Measurements from ENCODE around the gene ASB13.
A peak's percentile ranks its signal among the peaks of the same experiment; 100 is the strongest.

The ASB13 gene

GRCh38 chr10:5669604-5670003, 3.2 kb upstream of the ASB13 start:
- H3K4me1 ChIP-seq (ENCODE audit: control insufficient read depth, insufficient read depth, low read length, poor library complexity, severe bottlenecking): no peaks in the 10 kb centered on the region
- H3K27ac ChIP-seq (ENCODE audit: low read depth, low read length, severe bottlenecking): no peak overlapping the region
- 83% methylated on average over 1 of the region's 1 CpG; no CpG with 5 or more reads in 1 of the 2 experiments for WGBS, 2 experiments (ENCODE audit: insufficient coverage in 2 of 2)
- no peaks in the 10 kb centered on the region for H3K36me3 ChIP-seq (ENCODE audit: control insufficient read depth, insufficient read depth, low read length)
- no peak overlapping the region for H3K4me3 ChIP-seq (ENCODE audit: extremely low read depth, insufficient read depth, low read length, poor library complexity, severe bottlenecking)
- peaks cover 7% of the 10 kb centered on the region for H3K9me3 ChIP-seq (ENCODE audit: control insufficient read depth, low read length)

DNA sequence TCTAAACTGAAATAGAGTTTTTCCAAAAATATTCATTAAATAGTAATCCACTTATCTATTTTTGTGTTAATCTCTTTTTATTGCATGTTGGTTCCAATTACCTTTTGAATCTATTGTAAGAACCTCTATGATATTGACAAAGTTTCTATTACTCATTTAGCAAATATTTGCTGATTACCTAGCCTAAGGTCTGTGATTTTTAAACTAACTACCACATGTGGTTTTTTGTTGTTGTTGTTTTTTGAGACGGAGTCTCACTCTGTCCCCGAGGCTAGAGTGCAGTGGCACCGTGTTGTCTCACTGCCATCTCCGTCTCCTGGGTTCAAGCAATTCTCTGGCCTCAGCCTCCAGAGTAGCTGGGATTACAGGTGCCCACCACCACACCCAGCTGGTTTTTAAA, 2.0 kb upstream of the ASB13 start:
- Histone ChIP-seq H3K36me3 (ENCODE audit: control insufficient read depth, insufficient read depth, low read length) (no peaks in the 10 kb centered on the region), H3K4me1 (ENCODE audit: control insufficient read depth, insufficient read depth, low read length, poor library complexity, severe bottlenecking) (no peaks in the 10 kb centered on the region), H3K9me3 (ENCODE audit: control insufficient read depth, low read length) (peaks cover 7% of the 10 kb centered on the region), H3K27ac (ENCODE audit: low read depth, low read length, severe bottlenecking) (no peak overlapping the region), H3K4me3 (ENCODE audit: extremely low read depth, insufficient read depth, low read length, poor library complexity, severe bottlenecking) (no peak overlapping the region)
- WGBS, 2 experiments (ENCODE audit: insufficient coverage in 2 of 2): 70% methylated on average over 3 of the region's 4 CpGs; no CpG with 5 or more reads in 1 of the 2 experiments

DNA sequence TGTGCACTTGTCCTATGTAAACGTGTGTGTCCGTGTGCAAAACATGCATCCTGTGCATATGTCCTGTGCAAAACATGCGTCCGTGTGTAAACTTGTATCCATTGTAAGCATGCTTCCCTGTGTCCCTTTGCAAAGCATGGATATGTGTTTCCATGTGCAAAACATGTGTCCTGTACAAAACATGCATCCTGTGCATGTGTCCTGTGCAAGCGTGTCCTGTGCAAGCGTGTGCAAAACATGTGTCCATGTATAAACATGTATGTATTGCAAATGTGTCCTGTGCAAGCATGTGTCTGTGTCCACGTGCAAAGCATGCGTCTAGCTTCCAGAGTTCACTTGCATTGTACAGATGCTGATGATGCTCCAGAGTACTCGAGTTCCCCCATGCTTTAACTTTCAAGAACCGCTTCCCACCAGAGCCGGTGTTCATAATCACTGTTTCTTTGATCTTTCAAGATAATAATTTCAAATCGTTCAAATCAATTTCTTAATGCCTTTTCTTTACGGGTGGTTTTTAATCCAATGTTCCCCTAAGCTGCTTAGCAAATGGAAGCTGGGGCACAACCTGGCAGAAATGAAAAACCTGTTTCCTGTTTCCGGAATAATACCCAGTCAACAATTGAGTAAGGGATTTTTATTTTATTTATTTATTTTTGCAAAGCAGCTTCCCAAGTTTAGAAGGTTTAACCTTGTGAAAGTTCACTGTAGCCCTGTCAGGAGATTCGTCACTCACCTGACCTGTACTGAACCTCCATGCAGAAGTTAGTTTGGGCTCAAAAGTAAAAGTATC, 641 bp upstream of the ASB13 start:
- WGBS, 2 experiments (ENCODE audit: insufficient coverage in 2 of 2): 63 to 65% methylated on average over 14 of the region's 15 CpGs
- H3K4me3 ChIP-seq (ENCODE audit: extremely low read depth, insufficient read depth, low read length, poor library complexity, severe bottlenecking): peak overlapping the region; percentile 71
- no peaks in the 10 kb centered on the region for H3K36me3 ChIP-seq (ENCODE audit: control insufficient read depth, insufficient read depth, low read length)
- H3K9me3 ChIP-seq (ENCODE audit: control insufficient read depth, low read length): peaks cover 2% of the 10 kb centered on the region
- H3K4me1 ChIP-seq (ENCODE audit: control insufficient read depth, insufficient read depth, low read length, poor library complexity, severe bottlenecking): no peaks in the 10 kb centered on the region
- no peak overlapping the region for H3K27ac ChIP-seq (ENCODE audit: low read depth, low read length, severe bottlenecking)

DNA sequence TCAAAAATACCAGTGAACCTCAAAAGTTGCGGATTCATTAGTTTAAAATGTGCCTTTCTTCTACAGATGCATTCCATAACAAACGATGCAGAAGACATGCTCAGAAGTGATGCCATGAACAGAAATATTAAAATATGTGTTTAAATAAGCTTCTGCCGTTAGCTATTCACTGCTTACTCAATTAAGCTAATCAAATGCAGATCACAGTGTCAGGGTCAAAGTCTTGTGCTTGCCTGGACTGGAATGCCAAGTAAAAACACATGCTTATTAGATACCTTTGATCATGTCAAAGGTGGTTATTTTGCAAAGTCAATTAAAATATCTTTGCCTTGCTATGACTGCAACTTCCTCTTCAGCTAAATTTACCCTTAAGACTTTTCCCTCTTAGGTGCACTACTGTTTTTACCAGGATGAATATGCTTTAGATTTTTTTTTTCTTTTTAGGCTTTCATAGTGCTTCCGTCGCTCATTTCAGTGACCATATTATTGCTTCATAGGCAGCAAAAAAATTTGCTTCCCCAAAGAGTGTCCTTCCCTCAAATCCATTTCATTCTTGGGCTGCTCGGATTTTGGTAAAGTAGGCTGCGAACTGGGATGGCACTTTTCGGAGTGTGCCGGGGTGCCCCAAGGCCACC, 905 bp downstream of the ASB13 start:
- no peak overlapping the region for H3K27ac ChIP-seq (ENCODE audit: low read depth, low read length, severe bottlenecking)
- H3K4me1 ChIP-seq (ENCODE audit: control insufficient read depth, insufficient read depth, low read length, poor library complexity, severe bottlenecking): no peaks in the 10 kb centered on the region
- WGBS, 2 experiments (ENCODE audit: insufficient coverage in 2 of 2): 0 to 27% methylated on average over 1 to 3 of the region's 9 CpGs
- no peaks in the 10 kb centered on the region for H3K9me3 ChIP-seq (ENCODE audit: control insufficient read depth, low read length)
- H3K4me3 ChIP-seq (ENCODE audit: extremely low read depth, insufficient read depth, low read length, poor library complexity, severe bottlenecking): peak overlapping the region; percentile 71
- H3K36me3 ChIP-seq (ENCODE audit: control insufficient read depth, insufficient read depth, low read length): no peaks in the 10 kb centered on the region

GRCh38 chr10:5663692-5664427, 2.5 kb downstream of the ASB13 start:
- 47 to 80% methylated on average over 3 to 5 of the region's 12 CpGs for WGBS, 2 experiments (ENCODE audit: insufficient coverage in 2 of 2)
- H3K36me3 ChIP-seq (ENCODE audit: control insufficient read depth, insufficient read depth, low read length): no peaks in the 10 kb centered on the region
- no peak overlapping the region for H3K4me3 ChIP-seq (ENCODE audit: extremely low read depth, insufficient read depth, low read length, poor library complexity, severe bottlenecking)
- H3K9me3 ChIP-seq (ENCODE audit: control insufficient read depth, low read length): no peaks in the 10 kb centered on the region
- no peak overlapping the region for H3K27ac ChIP-seq (ENCODE audit: low read depth, low read length, severe bottlenecking)
- peaks cover 3% of the 10 kb centered on the region for H3K4me1 ChIP-seq (ENCODE audit: control insufficient read depth, insufficient read depth, low read length, poor library complexity, severe bottlenecking)

- Histone ChIP-seq H3K4me3 (ENCODE audit: extremely low read depth, insufficient read depth, low read length, poor library complexity, severe bottlenecking) (no peak overlapping the region), H3K9me3 (ENCODE audit: control insufficient read depth, low read length) (no peaks in the 10 kb centered on the region), H3K4me1 (ENCODE audit: control insufficient read depth, insufficient read depth, low read length, poor library complexity, severe bottlenecking) (peaks cover 3% of the 10 kb centered on the region), H3K36me3 (ENCODE audit: control insufficient read depth, insufficient read depth, low read length) (no peaks in the 10 kb centered on the region), H3K27ac (ENCODE audit: low read depth, low read length, severe bottlenecking) (no peak overlapping the region)
- 50 to 82% methylated on average over 2 to 5 of the region's 9 CpGs for WGBS, 2 experiments (ENCODE audit: insufficient coverage in 2 of 2)
Observed at GRCh38 chr10:5662708-5663579, 3.5 kb downstream of the ASB13 start.

DNA sequence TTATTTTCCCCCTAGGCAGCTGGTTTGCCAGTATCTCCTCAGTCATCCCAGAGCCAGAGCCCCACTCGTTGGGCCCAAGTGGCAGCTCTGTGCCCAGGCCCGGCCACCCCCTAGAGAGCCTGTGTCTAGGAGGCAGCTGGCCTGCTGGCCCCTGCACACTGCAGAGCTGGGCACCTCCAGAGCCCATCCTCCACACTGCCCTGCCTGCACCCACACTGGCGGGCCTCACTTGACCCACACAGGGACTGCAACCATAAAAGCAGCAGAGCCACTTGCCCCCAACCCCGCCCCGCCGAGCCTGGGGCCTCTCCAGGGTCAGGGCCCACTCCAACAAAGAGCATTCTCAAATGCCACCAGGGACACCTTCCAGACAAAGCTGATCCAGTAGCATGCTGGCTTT, 5.4 kb downstream of the ASB13 start:
- 86 to 91% methylated on average over 4 of the region's 6 CpGs for WGBS, 2 experiments (ENCODE audit: insufficient coverage in 2 of 2)
- Histone ChIP-seq H3K4me3 (ENCODE audit: extremely low read depth, insufficient read depth, low read length, poor library complexity, severe bottlenecking) (no peak overlapping the region), H3K27ac (ENCODE audit: low read depth, low read length, severe bottlenecking) (no peak overlapping the region), H3K4me1 (ENCODE audit: control insufficient read depth, insufficient read depth, low read length, poor library complexity, severe bottlenecking) (peaks cover 3% of the 10 kb centered on the region), H3K9me3 (ENCODE audit: control insufficient read depth, low read length) (no peaks in the 10 kb centered on the region), H3K36me3 (ENCODE audit: control insufficient read depth, insufficient read depth, low read length) (no peaks in the 10 kb centered on the region)

GRCh38 chr10:5659702-5660528, 6.5 kb downstream of the ASB13 start:
- Histone ChIP-seq H3K36me3 (ENCODE audit: control insufficient read depth, insufficient read depth, low read length) (no peaks in the 10 kb centered on the region), H3K27ac (ENCODE audit: low read depth, low read length, severe bottlenecking) (no peak overlapping the region), H3K4me3 (ENCODE audit: extremely low read depth, insufficient read depth, low read length, poor library complexity, severe bottlenecking) (no peak overlapping the region), H3K4me1 (ENCODE audit: control insufficient read depth, insufficient read depth, low read length, poor library complexity, severe bottlenecking) (peaks cover 3% of the 10 kb centered on the region), H3K9me3 (ENCODE audit: control insufficient read depth, low read length) (no peaks in the 10 kb centered on the region)
- WGBS, 2 experiments (ENCODE audit: insufficient coverage in 2 of 2): 68% methylated on average over 12 to 16 of the region's 16 CpGs

- 61 to 63% methylated on average over 13 to 15 of the region's 20 CpGs for WGBS, 2 experiments (ENCODE audit: insufficient coverage in 2 of 2)
- no peaks in the 10 kb centered on the region for H3K9me3 ChIP-seq (ENCODE audit: control insufficient read depth, low read length)
- H3K27ac ChIP-seq (ENCODE audit: low read depth, low read length, severe bottlenecking): no peak overlapping the region
- peaks cover 3% of the 10 kb centered on the region for H3K4me1 ChIP-seq (ENCODE audit: control insufficient read depth, insufficient read depth, low read length, poor library complexity, severe bottlenecking)
- H3K36me3 ChIP-seq (ENCODE audit: control insufficient read depth, insufficient read depth, low read length): no peaks in the 10 kb centered on the region
- H3K4me3 ChIP-seq (ENCODE audit: extremely low read depth, insufficient read depth, low read length, poor library complexity, severe bottlenecking): no peak overlapping the region
Observed at GRCh38 chr10:5658871-5659618, 7.3 kb downstream of the ASB13 start.
